NB4 (cell line): ENCODE results near the gene AUH.
"Not testable (repeated sequence)": the region's sequence is repeated elsewhere in the genome, so short reads cannot be mapped to it uniquely, and the experiment has no call there.

Source experiments
- MYC ChIP-seq: IDR thresholded peaks from 2 replicates; pipeline ENCODE4 v1.6.1; 2011; ENCODE audit warnings: low read depth, low read length
- POLR2A ChIP-seq: IDR thresholded peaks from 2 replicates; pipeline ENCODE4 v1.6.1; 2011; ENCODE audit warnings: mild to moderate bottlenecking; ENCODE audit not compliant: insufficient read length; ENCODE audit errors: extremely low read depth
- TF ChIP-seq, protein P1 (sequence below): IDR thresholded peaks from one replicate; pipeline ENCODE4 v1.5.1; 2012; ENCODE audit warnings: low read depth, low read length

DNA sequence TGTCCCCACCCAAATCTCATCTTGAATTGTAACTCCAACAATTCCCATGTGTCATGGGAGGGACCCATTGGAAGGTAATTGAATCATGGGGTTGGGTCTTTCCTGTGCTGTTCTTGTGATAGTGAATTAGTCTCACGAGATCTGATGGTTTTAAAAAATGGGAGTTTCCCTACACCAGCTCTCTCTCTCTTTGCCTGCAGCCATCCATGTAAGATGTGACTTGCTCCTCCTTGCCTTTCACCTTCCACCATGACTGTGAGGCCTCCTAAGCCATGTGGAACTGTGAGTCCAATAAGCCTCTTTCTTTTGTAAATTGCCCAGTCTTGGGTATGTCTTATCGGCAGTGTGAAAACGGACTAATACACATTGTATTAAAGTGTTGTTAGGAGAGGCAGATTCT, 16.3 kb upstream of the AUH start:
- TF ChIP-seq, protein P1, sequence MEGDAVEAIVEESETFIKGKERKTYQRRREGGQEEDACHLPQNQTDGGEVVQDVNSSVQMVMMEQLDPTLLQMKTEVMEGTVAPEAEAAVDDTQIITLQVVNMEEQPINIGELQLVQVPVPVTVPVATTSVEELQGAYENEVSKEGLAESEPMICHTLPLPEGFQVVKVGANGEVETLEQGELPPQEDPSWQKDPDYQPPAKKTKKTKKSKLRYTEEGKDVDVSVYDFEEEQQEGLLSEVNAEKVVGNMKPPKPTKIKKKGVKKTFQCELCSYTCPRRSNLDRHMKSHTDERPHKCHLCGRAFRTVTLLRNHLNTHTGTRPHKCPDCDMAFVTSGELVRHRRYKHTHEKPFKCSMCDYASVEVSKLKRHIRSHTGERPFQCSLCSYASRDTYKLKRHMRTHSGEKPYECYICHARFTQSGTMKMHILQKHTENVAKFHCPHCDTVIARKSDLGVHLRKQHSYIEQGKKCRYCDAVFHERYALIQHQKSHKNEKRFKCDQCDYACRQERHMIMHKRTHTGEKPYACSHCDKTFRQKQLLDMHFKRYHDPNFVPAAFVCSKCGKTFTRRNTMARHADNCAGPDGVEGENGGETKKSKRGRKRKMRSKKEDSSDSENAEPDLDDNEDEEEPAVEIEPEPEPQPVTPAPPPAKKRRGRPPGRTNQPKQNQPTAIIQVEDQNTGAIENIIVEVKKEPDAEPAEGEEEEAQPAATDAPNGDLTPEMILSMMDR: not testable (repeated sequence)
- not testable (repeated sequence) for TF ChIP-seq POLR2A, MYC
